ENCODE results near the gene ZNF529.

DNA sequence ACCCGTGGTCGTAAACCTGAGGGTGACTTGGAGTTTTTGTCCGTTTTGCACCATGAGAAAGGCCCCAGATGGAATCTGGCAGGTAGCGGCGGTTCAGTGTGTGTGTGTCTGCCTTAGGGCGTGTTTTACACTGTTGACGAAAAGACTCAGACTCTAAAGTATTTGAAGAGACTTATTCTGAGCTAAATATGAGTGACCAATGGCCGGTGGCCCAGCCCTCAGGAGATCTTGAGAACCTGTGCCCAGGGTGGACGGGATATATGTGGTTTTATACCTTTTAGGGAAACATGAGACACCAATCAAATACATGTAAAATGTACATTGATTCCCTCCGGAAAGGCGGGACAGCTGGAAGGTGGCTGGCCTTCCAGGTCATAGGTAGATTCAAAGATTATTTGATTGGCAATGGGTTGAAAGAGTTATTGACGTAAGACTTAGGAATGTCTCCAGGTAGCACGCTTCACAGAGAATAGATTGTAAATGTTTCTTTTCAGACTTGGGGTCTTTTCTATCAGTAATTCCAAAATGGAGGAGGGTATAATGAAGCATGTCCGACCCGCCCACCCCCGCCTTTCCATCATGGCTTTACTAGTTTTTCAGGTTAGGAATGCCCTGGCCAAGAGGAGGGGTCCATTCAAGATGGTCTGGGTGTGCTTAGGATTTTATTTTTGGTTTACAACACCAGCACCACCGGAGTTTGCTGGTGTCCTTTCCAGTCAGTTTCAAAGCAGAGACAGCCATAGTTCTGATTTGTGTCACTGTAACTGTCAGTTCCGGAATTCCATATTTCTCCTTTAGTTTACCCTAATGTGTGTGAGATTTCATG lies 1.0 kb upstream of the ZNF529 start:
- TF ChIP-seq EZH2 (IDR thresholded peaks at IDR 0.05; ENCODE audit: insufficient read depth, poor library complexity, severe bottlenecking) (no peak), EZH2phosphoT487 (IDR thresholded peaks at IDR 0.05; ENCODE audit: insufficient read depth, low read depth) (no peak)
